SK-N-SH treated with all-trans-retinoic acid at 6 μM for 48 hours (cell line): ENCODE data around the gene RAD54L2.

Source experiments
- ARNTL ChIP-seq: fragments of 450-650 bp; formaldehyde crosslinking; IDR thresholded peaks from 2 replicates; pipeline ENCODE4 v1.5.0; 2020; ENCODE audit warnings: low read depth, mild to moderate bottlenecking, moderate library complexity, borderline replicate concordance
- CREB5 ChIP-seq: fragments of 250-450 bp; sonication (Bioruptor Pico); IDR thresholded peaks from 2 replicates; pipeline ENCODE4 v1.5.1; 2020; ENCODE audit warnings: low read depth, mild to moderate bottlenecking, moderate library complexity
- GLIS3 ChIP-seq: fragments of 250-450 bp; sonication (Bioruptor Pico); IDR thresholded peaks from 2 replicates; pipeline ENCODE4 v1.5.0; 2020; ENCODE audit warnings: mild to moderate bottlenecking, moderate library complexity
- ISL1 ChIP-seq: fragments of 250-450 bp; sonication (Bioruptor Pico); IDR thresholded peaks from 2 replicates; pipeline ENCODE4 v2.1.2; 2022; ENCODE audit warnings: mild to moderate bottlenecking, moderate library complexity
- PATZ1 ChIP-seq: fragments of 250-450 bp; sonication (Bioruptor Pico); IDR thresholded peaks from 2 replicates; pipeline ENCODE4 v1.8.0; 2020; ENCODE audit warnings: mild to moderate bottlenecking, moderate library complexity, borderline replicate concordance
- POU6F1 ChIP-seq: fragments of 250-450 bp; sonication (Bioruptor Pico); IDR thresholded peaks from 2 replicates; pipeline ENCODE4 v1.8.0; 2021; ENCODE audit warnings: low read depth, mild to moderate bottlenecking, moderate library complexity, borderline replicate concordance
- PPARA ChIP-seq: fragments of 250-450 bp; sonication (Bioruptor Pico); IDR thresholded peaks from 2 replicates; pipeline ENCODE4 v1.5.0; 2020; ENCODE audit warnings: mild to moderate bottlenecking, borderline replicate concordance
- RARB ChIP-seq: fragments of 250-450 bp; sonication (Bioruptor Pico); IDR thresholded peaks from 2 replicates; pipeline ENCODE4 v1.8.0; 2021; ENCODE audit warnings: mild to moderate bottlenecking, moderate library complexity
- ZC3H10 ChIP-seq: fragments of 250-450 bp; sonication (Bioruptor Pico); IDR thresholded peaks from 2 replicates; pipeline ENCODE4 v1.5.1; 2021; ENCODE audit warnings: mild to moderate bottlenecking, moderate library complexity
- ZNF8 ChIP-seq: fragments of 450-650 bp; formaldehyde crosslinking; IDR thresholded peaks from 2 replicates; pipeline ENCODE4 v1.5.0; 2020; ENCODE audit warnings: mild to moderate bottlenecking, moderate library complexity
- TF ChIP-seq, protein P1 (sequence below): fragments of 250-450 bp; sonication (Bioruptor Pico); IDR thresholded peaks from 2 replicates; pipeline ENCODE4 v1.5.1; 2021; ENCODE audit warnings: mild to moderate bottlenecking, moderate library complexity

GRCh38 chr3:51514210-51514609, 24.3 kb upstream of the RAD54L2 start:
- TF ChIP-seq RARB, result no peak
- TF ChIP-seq PATZ1, result no peak
- TF ChIP-seq ZC3H10, result no peak
- TF ChIP-seq ARNTL, result no peak
- TF ChIP-seq ISL1 (CRISPR knock-in tag), result no peak
- no peak for TF ChIP-seq CREB5
- TF ChIP-seq, protein P1, sequence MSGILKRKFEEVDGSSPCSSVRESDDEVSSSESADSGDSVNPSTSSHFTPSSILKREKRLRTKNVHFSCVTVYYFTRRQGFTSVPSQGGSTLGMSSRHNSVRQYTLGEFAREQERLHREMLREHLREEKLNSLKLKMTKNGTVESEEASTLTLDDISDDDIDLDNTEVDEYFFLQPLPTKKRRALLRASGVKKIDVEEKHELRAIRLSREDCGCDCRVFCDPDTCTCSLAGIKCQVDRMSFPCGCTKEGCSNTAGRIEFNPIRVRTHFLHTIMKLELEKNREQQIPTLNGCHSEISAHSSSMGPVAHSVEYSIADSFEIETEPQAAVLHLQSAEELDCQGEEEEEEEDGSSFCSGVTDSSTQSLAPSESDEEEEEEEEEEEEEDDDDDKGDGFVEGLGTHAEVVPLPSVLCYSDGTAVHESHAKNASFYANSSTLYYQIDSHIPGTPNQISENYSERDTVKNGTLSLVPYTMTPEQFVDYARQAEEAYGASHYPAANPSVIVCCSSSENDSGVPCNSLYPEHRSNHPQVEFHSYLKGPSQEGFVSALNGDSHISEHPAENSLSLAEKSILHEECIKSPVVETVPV (CRISPR knock-in tag), result no peak
- TF ChIP-seq ZNF8, result no peak
- no peak for TF ChIP-seq PPARA (CRISPR knock-in tag)
- TF ChIP-seq GLIS3, result no peak
- no peak for TF ChIP-seq POU6F1 (CRISPR knock-in tag)
